Right kidney (tissue), 1 donor: Measurements from ENCODE around the gene CDH10.

Source experiments
- DNase-seq: peaks from one replicate; pipeline ENCODE4 v3.0.0-alpha.2; 2016

Gene CDH10

DNA sequence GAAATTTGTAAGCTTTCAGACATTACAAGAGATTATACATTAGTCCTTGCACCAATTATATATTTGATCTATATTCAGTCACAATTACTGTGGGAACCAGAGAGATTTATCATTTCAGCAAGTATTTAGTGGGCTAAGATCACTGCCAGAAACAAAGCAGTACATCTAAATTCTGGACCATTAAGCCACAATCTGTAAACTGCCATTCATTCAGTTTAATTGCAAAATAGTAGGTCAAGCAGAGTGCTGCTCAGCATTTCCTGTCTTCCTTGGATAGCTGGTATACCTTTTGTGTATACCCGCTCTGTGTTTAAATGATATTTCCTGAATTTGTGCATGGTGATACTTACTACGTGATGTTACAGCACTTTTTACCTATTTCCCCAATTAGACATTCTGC lies 42.6 kb downstream of the CDH10 start:
- no peak for DNase-seq

DNA sequence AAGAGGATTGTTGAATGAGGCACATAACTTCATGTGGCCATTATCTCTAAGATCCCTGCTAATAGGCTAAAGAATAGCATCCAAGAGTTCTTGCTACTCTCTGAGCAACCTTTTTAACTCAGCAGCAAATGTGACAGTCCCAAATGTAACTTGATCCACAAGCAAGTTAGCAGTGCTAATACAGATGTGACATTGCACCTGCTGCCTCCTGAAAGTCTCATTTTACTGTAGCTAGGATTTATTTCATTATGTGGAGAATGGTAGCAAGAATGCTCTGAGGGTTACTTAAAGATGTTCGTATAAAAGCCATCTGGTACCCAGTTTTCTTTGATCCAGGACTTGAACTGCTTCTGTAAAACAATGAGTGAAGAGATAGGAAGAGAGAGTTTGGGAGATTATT lies 45.8 kb downstream of the CDH10 start:
- DNase-seq = no peak

DNA sequence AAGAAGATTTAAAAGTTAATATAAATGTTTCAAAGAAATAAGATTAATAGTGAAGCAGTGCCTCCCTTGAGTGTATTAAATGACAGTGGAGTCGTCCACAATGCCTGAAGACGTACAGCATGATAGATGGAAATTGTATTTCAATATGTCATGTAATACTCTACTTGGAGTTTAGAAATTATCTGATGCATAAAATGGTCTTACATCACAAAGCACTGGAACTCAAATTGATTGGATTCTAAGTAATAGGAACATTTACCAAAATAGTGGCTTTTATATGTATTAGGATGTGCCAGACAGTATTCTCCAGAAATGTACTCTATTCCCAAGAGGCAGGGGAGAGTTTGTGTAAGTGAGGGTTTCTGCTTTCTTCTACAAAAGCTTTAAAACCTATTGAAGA lies 49.4 kb downstream of the CDH10 start:
- no peak for DNase-seq

DNA sequence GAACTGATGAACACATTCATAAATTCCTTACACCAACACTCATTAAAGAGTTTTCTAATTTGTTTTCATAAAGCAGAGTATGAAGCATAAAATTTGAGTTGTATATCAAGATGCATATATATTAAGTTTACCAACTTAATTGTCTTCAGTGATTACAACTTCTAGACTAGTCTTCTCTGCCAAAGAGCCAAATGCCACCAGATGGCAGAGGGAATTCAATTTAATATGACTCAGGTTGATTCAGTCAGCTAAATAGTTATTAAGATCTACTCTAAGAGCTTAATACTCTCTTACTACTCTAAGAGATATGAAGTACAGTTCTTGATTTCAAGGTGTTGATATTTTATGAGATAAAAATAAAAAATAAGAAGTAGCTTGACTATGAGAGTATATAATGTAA lies 53.4 kb downstream of the CDH10 start:
- no peak for DNase-seq

DNA sequence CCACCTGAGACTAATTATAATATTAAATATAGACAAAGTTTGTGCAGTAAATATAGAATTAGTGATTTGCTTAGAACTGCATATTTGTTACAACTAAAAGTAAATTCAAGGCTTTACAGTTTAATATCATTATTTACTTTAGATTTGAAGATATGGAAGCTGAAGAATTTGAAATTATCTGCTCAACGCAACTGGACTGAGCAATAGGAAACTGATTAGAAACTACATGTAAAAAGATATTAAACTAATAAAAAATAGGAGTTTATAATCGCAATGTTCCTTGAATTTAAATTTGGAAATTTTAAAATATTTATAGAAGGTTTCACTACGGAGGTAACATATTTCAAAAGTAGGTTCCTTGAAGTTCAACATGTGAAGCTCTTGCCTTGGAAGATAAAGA lies 55.2 kb downstream of the CDH10 start:
- DNase-seq = no peak

DNA sequence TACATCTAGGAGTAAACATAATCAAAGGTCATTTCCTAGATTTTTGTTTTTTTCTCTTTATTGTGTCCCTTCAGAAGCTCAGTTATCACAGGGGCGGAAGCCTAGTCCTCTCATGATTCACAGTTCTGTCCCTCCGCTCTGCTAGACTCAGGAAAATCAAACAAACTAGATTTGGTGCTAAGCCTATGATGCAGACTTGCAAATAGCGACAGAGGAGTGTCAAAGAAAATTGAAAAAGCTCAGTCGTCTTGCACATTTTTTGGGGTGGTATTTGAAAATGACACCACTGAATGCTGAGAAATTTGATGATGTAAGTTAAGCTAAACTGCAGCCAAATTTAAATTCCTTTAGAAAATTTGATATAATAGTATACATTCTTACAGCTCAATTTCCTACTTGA lies 59.0 kb downstream of the CDH10 start:
- no peak for DNase-seq

DNA sequence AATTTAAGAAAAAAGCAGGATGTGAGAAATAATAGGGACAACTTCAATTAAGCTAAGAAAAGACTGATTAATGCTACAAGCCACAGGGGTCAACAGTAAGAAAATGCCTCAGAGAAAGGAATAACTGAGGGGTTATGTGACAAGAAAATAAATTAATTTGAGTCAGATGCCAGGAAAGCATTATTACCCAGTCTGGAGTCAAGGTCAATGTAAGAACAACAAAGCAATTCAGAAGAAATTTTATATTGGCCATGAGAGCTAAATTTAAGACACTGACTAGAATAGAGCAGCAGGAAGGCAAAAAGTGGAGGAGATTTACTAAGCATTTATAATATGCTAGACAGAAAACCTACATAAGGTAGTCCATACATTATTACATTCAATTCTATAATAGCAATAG lies 73.5 kb downstream of the CDH10 start:
- no peak for DNase-seq

DNA sequence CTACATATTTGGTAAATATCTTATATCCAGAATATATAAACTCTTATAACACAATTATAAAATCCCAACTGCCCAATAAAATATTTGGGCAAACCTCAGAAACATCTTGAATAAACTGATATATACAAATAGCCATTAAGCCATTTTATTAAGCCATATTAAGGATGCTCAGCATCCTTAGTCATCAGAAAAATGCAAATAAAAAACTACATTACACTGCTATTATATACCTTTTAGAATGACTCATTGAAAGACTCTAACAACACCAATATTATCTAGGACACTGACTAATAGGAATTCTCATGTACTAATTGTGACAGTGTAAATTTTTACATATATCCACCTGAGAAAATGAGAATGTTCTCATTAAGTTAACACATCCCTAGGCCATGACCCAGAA lies 77.8 kb downstream of the CDH10 start:
- no peak for DNase-seq

DNA sequence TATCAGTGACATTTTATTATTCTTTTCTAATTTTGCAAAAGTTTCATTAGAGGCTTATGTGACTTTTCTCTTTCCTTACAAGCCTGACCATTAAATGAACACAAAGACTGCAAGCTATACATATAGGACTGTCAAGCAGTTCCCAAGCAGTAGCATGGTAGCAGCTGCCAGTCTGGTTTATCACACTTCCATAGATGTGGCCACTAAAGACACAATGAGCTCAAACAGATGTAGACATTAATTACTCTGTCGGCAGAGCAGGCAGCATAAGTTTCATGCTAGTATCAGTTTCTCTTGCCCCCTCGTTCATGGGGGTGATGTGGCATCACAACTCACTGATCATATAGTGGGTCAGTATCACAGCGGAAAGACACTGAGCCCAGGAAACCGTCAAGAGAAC lies 89.5 kb downstream of the CDH10 start:
- DNase-seq = no peak

DNA sequence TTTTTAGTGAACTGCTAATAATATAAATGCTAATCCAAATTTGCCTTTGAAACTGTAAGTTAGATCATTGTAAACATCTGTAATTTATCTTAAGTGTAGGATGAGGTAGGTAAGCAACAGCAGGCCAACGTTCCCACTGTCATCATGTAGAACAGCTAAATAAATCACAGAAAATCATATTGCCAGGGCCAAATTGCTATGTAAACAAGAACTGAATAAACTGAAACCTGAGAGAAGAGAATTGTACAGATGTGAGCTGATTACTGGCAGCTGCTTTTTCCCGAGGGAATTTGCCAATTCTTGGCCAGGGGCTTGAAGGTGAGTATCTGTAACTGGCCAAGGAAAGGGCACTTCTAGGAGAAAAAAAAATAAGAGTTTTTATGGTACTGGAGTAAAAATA lies 97.6 kb downstream of the CDH10 start:
- no peak for DNase-seq

DNA sequence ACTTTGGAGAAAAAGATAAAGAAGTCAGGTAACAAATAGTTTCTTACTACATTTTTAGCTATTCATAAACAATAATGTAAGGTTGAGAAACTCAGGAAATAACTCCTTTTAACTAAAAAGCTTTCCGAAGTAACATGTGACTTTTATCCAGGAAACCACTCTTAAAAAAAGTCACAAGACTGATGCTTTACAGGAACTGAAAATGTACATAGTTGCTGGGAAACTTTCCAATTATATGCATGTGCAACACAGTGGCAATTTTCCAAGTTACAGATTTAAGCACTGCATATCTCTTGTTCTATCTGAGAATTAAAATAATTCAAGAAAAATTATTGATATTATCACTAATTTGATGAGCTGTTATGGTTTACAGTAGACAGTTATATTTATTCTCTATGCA lies 105.2 kb downstream of the CDH10 start:
- no peak for DNase-seq

DNA sequence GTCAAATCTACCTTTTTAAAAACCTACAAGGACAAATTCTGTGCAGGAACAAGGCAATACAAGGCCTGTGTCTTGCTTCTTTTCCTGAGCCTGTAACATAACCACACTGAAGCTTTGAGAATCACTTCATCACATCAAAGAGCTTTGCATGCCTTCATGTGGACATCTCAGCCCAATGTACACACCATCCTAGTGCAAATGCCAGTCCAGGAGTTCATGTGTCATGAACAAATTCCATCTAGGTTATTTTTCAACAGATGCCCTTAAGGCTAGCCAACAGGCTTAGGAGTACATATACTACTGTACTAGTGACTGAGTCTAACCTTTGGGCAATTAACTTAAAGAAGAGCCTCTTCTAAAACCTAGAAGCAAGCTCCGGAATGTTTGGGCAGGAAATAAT lies 106.4 kb downstream of the CDH10 start:
- DNase-seq = no peak

DNA sequence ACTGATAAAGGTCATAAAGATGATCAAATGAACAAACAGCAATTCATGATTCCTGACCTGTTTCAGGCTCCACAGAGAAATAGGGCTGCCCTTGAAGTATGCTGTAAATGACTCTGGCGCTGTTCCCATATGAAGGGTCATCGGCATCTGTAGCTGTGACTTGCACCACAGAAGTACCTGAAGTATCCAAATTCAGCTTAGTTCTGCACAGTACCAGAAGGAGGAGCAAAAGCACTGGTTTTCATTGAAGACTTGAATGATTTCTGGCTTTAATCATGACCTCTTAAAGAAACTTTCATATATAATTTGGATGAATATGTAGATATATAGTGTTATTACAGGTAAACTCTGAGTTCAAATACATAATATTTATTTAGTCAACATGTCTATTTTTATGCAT lies 109.1 kb downstream of the CDH10 start:
- no peak for DNase-seq

DNA sequence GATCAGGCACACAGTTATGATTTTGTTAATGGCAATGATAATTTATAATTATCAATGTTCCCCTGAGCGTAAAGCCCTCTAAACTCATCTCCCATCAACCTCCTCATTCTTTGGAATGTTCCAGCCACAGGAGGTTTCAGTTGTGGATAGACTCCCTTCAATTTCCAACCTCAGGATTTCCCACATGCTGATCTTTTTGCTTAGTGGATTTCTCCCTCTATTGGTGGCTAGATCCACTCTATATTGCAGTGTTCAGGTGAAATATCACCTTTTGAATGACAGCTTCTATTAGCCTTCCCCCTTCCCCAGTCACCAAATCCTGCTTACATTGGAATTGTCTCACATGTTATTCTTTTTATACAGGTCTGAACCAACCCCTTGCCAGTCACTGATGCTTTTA lies 113.9 kb downstream of the CDH10 start:
- no peak for DNase-seq

DNA sequence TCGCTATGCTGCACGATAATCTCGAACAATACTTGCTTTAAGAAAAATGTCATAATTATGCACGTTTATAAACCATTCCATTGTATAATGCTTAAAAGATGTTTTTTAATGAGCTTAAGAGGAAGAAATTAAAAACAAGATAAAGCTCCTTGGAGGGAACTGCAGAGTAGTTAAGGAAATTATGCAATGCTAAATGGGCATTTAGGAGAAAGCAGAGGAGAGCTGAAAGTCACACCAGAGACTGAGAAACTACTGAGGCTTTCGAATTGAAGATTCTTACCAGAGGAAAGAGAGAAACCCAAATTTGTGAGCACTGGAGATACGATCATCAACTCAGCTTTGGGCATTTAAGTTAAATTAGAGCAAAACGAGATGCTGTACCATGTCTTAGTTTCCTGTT lies 119.4 kb downstream of the CDH10 start:
- DNase-seq = no peak

DNA sequence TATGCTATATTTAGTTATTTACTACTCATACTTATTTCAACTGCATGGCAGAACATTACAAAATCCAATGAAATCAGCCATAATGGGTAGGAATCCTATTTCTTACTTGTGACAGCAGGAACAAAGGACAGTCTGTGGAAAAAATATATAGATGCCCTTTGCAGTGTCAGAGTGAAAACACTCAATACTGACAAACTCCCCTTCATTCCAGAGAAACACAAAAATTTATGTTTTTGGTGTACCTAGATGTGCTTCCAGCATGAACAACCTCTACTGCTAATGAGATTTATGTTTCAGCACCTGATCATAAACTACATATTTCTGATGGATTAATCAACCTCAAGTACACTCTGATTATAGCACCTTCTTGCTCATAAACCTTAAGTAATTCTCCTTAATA lies 132.4 kb downstream of the CDH10 start:
- DNase-seq = no peak

DNA sequence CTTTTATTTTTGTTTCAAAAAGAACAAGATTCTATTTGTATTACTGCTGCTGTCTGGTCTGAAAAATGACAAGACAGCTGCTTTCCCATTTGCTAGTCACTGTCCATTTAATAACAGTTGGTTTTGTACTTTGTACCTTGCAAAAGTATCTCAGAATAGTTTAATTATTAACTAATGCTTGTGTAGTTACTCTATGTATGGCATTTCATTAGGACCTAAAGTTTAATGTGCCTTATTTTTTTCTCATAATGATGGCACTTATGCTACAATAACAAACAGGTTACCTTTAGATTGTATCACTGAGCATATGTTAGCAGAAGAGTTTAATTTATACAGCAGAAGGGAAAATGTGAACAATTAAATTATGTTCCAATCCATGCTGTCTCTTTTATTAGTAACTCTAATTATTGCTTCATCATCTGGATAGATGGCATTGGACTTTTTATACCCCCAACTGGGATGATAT lies 134.2 kb downstream of the CDH10 start:
- no peak for DNase-seq

DNA sequence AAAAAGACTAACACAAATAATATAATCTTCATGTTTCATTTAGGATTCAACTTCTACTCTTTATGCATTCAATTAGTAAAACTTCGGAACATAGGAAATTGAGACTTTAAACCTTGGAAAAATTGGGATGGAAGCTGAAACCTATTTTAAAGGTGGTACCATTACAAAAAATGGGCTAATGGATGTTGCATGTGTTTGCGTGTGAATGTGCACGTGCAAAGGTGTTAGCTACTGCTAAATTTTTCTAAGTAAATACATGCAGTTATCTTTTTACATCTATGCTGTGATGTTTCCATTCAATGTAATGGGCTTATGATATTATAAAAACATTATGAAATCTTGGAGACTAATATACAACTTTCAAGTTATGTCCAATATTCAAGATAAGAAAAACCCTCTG lies 134.8 kb downstream of the CDH10 start:
- DNase-seq = no peak

DNA sequence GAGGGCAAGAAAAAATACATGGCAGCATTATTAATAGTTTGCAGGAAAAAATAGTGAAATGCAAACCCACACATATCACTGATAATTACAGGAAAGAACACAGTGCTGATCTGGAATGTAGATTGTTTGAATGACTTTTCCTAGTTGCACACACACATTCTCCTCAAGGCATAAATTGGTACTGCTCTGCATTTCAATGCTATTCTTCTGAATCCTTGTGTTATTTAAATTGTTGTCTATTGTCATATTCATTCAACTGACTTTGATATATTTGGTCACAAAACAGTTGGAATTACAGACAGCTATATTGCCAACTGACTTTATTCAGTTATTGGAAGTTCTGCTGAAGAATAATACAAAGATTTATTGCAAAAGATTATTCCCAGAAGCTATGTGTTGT lies 139.5 kb downstream of the CDH10 start:
- no peak for DNase-seq

DNA sequence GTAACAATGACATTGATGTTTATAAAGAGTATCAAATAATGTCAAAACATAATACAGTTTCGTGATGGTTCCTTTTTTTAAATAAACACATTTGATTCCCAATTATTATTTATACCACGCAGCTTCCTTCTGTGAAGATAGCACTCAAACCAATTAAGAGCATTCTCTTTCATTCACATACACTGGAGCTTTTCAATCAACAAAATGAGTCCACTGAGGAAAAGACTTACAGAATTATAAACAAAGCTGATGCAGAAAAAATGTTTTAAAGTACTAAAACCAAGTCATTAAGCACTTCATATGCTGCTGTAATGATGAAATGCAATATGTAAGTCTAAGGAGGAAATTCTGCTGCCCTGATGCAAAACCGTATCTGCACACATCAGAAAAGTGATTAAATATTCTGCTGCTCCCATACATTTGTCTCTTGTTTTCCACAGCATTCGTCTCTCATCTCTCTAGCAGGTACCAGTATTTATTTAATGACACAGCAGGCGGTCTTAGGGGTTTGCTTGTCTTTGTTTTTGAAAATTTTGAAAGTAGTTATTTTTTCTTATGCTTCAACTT lies 147.1 kb downstream of the CDH10 start:
- no peak for DNase-seq

DNA sequence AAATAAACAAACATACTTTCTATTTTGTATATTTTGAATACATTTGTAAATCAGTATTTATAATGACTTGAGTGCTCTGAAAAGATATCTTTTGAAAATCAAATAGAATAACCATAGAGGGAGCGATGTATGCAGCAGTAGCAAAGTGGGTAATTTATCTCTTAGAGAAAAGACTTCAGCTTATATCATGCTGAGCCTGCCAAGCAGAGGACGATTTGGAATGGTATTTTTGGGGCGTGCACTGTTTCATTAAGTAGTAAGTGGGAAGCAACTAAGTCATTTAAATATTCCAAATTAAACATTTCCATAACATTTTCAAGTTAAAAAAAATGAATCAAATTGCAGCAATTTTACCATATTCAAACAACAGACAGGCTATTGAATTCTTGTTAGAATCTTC lies 147.6 kb downstream of the CDH10 start:
- no peak for DNase-seq

DNA sequence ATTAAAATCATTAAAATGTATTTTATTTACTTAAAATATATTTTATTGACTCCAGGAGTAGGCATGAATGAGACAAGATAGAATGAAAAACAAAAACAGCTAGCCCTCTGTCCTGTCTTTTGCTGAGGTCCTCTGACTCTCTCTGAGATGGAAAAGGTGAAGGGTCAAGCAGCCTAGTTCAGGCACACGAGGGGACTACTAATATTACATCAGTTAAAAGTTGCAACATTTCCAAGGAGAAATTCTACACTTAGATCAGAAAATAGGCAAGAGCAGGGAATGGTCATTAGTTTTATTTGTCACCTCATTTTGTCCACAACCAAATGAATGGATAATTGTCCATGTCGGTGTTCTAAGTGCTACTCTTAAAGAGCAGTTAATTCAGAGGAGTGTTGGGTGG lies 148.5 kb downstream of the CDH10 start:
- DNase-seq = no peak

DNA sequence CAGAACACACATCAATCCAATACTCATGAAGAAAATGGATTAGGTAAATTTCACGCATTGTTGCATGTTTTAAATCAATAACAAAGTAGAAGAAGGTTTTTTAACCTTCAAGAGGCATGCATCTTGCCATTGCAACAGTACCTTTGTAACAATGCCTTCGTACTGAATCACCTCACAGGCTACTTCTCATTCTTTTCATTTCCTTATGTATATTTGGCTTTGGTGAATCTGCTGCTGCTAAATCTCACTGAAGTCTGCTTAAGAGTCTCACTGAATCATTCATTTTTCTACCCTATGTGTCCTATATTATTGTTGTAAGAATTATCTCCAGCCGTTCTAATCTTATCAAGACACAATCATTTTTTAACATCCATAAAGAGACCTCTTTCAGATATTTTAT lies 152.5 kb downstream of the CDH10 start:
- no peak for DNase-seq

DNA sequence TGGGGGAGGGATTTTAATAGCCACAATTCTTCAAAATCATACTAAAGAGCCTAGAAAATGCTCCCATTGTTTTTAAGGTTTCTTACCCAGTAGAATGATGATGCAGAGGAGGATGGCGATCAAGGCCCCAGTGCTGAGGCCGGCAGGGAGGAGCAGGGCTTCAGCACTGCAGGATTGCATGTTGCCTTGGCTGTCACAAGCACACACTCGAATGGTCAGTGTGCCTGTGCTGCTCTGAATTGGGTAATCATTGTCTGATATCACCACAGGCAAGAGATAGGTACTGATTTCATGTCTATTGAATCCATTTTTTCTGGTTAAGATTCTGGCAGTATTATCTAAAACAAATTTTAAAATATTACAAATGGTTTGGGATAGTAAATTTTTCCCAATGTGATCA lies 153.3 kb downstream of the CDH10 start:
- DNase-seq = no peak
